IMR-90 (cell line): ENCODE measurements around the gene IFI35. TPM values are rescaled to one million over a fixed set of nuclear protein-coding genes. Genes with fewer than 3 reads are reported as not detected.

Experiments
- ATAC-seq: fragments of 200-7000 bp; cut with Tn5 transposase; 2 replicates; pipeline ENCODE4 v1.9.1; 2020; ENCODE audit warnings: low read depth, mild to moderate bottlenecking, moderate library complexity
- BruUV-seq: library from RNA; stranded (reverse); fragments of 400-500 nt; replicated peaks from 2 replicates; lab custom pipeline; 2021; lab: Mats Ljungman, UMichigan
- CTCF ChIA-PET: fragments of 300-600 bp; formaldehyde crosslinking; extraction: SDS; loops from one replicate; lab custom pipeline; 2021; ENCODE audit warnings: antibody characterized with exemption; lab: Yijun Ruan, JAX
- POLR2A ChIA-PET: fragments of 300-600 bp; sonication (Branson Sonifier 250); formaldehyde crosslinking; loops from one replicate; lab custom pipeline; 2022; ENCODE audit warnings: antibody characterized with exemption; ENCODE audit not compliant: unreplicated experiment; lab: Charles Lee
- DNase-seq: peaks from one replicate; pipeline ENCODE4 v3.0.0; 2013
- H2AFZ ChIP-seq: replicated peaks from 2 replicates; pipeline ENCODE3; 2013; ENCODE audit warnings: low read length, mild to moderate bottlenecking; ENCODE audit not compliant: poor library complexity
- H2AK5ac ChIP-seq: 2 replicates; pipeline ENCODE4 v1.6.1; 2013; ENCODE audit warnings: low read depth, low read length, inconsistent platforms
- H2AK9ac ChIP-seq: replicated peaks from 2 replicates; pipeline ENCODE3; 2013; ENCODE audit warnings: mild to moderate bottlenecking, low read depth, low read length, moderate library complexity; ENCODE audit not compliant: poor library complexity
- H2BK120ac ChIP-seq: 2 replicates; pipeline ENCODE4 v1.6.1; 2013; ENCODE audit warnings: low read depth, low read length, inconsistent platforms
- H2BK15ac ChIP-seq: 3 replicates; pipeline ENCODE4 v1.6.1; 2013; ENCODE audit warnings: low read depth, low read length, inconsistent platforms
- H2BK20ac ChIP-seq: 2 replicates; pipeline ENCODE4 v1.6.1; 2013; ENCODE audit warnings: low read depth, mild to moderate bottlenecking, inconsistent platforms, low read length, moderate library complexity
- H2BK5ac ChIP-seq: 2 replicates; pipeline ENCODE4 v1.6.1; 2013; ENCODE audit warnings: mild to moderate bottlenecking, low read depth, low read length, inconsistent platforms; ENCODE audit not compliant: poor library complexity, severe bottlenecking
- H3K14ac ChIP-seq: replicated peaks from 2 replicates; pipeline ENCODE4 v1.6.1; 2013; ENCODE audit warnings: low read depth, low read length, inconsistent platforms
- H3K18ac ChIP-seq: 2 replicates; pipeline ENCODE4 v1.6.1; 2013; ENCODE audit warnings: low read depth, low read length, control low read depth
- H3K23ac ChIP-seq: 2 replicates; pipeline ENCODE4 v1.6.1; 2013; ENCODE audit warnings: low read depth, low read length, inconsistent platforms
- H3K27ac ChIP-seq: 2 replicates; pipeline ENCODE4 v1.5.1; 2013; ENCODE audit warnings: mild to moderate bottlenecking, control low read depth, low read length; ENCODE audit not compliant: insufficient read depth
- H3K27me3 ChIP-seq: 2 replicates; pipeline ENCODE4 v1.6.1; 2013; ENCODE audit warnings: low read length; ENCODE audit not compliant: control insufficient read depth, insufficient read depth
- H3K36me3 ChIP-seq: 2 replicates; pipeline ENCODE4 v1.6.1; 2013; ENCODE audit warnings: low read length, mixed read lengths; ENCODE audit not compliant: control insufficient read depth, insufficient read depth
- H3K4ac ChIP-seq: 2 replicates; pipeline ENCODE4 v1.6.1; 2013; ENCODE audit warnings: low read depth, low read length, inconsistent platforms
- H3K4me1 ChIP-seq: 2 replicates; pipeline ENCODE4 v1.6.1; 2013; ENCODE audit warnings: low read length, mixed read lengths; ENCODE audit not compliant: control insufficient read depth, insufficient read depth
- H3K4me2 ChIP-seq: 2 replicates; pipeline ENCODE4 v1.6.1; 2013; ENCODE audit warnings: low read depth, mild to moderate bottlenecking, control low read depth, low read length, moderate library complexity
- H3K4me3 ChIP-seq: 2 replicates; pipeline ENCODE4 v1.5.1; 2013; ENCODE audit warnings: low read depth, mild to moderate bottlenecking, control low read depth, low read length, moderate library complexity; ENCODE audit not compliant: insufficient read depth
- H3K56ac ChIP-seq: 2 replicates; pipeline ENCODE4 v1.6.1; 2013; ENCODE audit warnings: low read length, inconsistent platforms; ENCODE audit not compliant: insufficient read depth; ENCODE audit errors: extremely low read depth
- H3K79me1 ChIP-seq, 2 experiments: 2 replicates each; pipeline ENCODE4 v1.6.1; 2013; ENCODE audit warnings: low read length in 2 of 2, inconsistent platforms in 1 of 2, low read depth in 1 of 2
- H3K9ac ChIP-seq: 2 replicates; pipeline ENCODE4 v1.6.1; 2013; ENCODE audit warnings: low read depth, low read length, control low read depth
- H3K9me1 ChIP-seq: 2 replicates; pipeline ENCODE4 v1.6.1; 2013; ENCODE audit warnings: low read length, inconsistent platforms; ENCODE audit not compliant: insufficient read depth
- H3K9me3 ChIP-seq: 2 replicates; pipeline ENCODE4 v1.6.1; 2013; ENCODE audit warnings: low read length; ENCODE audit not compliant: control insufficient read depth, insufficient read depth
- H4K20me1 ChIP-seq: 2 replicates; pipeline ENCODE4 v1.6.1; 2013; ENCODE audit warnings: low read length, inconsistent platforms; ENCODE audit not compliant: insufficient read depth
- H4K5ac ChIP-seq: 2 replicates; pipeline ENCODE4 v1.6.1; 2013; ENCODE audit warnings: mild to moderate bottlenecking, low read depth, low read length, control low read depth
- H4K8ac ChIP-seq, 2 experiments: 2 replicates each; pipeline ENCODE4 v1.6.1; 2013; ENCODE audit warnings: low read depth in 2 of 2, low read length in 2 of 2, control low read depth in 1 of 2, inconsistent platforms in 1 of 2
- H4K91ac ChIP-seq: 2 replicates; pipeline ENCODE4 v1.6.1; 2013; ENCODE audit warnings: low read depth, low read length, inconsistent platforms; ENCODE audit not compliant: insufficient read depth
- BHLHE40 ChIP-seq: fragments of 150-350 bp; IDR thresholded peaks from 2 replicates; pipeline ENCODE4 v1.6.1; 2016; ENCODE audit warnings: mild to moderate bottlenecking, low read depth, low read length
- CEBPB ChIP-seq: IDR thresholded peaks from 2 replicates; pipeline ENCODE4 v1.6.1; 2012; ENCODE audit warnings: low read depth, low read length, improper control_type of control experiment
- CHD1 ChIP-seq: IDR thresholded peaks from 2 replicates; pipeline ENCODE4 v1.6.1; 2012; ENCODE audit warnings: low read depth, low read length, improper control_type of control experiment
- CTCF ChIP-seq: conservative IDR thresholded peaks from 2 replicates; pipeline ENCODE4 v1.5.1; 2012; ENCODE audit warnings: mild to moderate bottlenecking, low read depth, low read length, improper control_type of control experiment
- ELK1 ChIP-seq: fragments of 150-350 bp; IDR thresholded peaks from 2 replicates; pipeline ENCODE4 v1.6.1; 2016; ENCODE audit warnings: low read depth, mild to moderate bottlenecking, low read length, moderate library complexity, borderline replicate concordance
- FOS ChIP-seq: fragments of 150-350 bp; IDR thresholded peaks from 2 replicates; pipeline ENCODE4 v1.6.1; 2016; ENCODE audit warnings: low read depth, low read length
- MAFK ChIP-seq: IDR thresholded peaks from 2 replicates; pipeline ENCODE4 v1.6.1; 2012; ENCODE audit warnings: low read depth, low read length, improper control_type of control experiment
- MAZ ChIP-seq: IDR thresholded peaks from 2 replicates; pipeline ENCODE4 v1.6.1; 2012; ENCODE audit warnings: low read depth, mild to moderate bottlenecking, low read length, improper control_type of control experiment, moderate library complexity, borderline replicate concordance
- MXI1 ChIP-seq: IDR thresholded peaks from 2 replicates; pipeline ENCODE4 v1.6.1; 2012; ENCODE audit warnings: low read depth, mild to moderate bottlenecking, low read length, moderate library complexity, borderline replicate concordance
- NFE2L2 ChIP-seq: fragments of 150-350 bp; IDR thresholded peaks from 2 replicates; pipeline ENCODE4 v1.6.1; 2016; ENCODE audit warnings: low read depth, mild to moderate bottlenecking, low read length
- POLR2A ChIP-seq: IDR thresholded peaks from 2 replicates; pipeline ENCODE4 v1.6.1; 2012; ENCODE audit warnings: mild to moderate bottlenecking, low read depth, low read length
- RAD21 ChIP-seq: IDR thresholded peaks from 2 replicates; pipeline ENCODE4 v1.6.1; 2012; ENCODE audit warnings: low read length, improper control_type of control experiment
- RCOR1 ChIP-seq: IDR thresholded peaks from 2 replicates; pipeline ENCODE4 v1.6.1; 2012; ENCODE audit warnings: mild to moderate bottlenecking, low read length, improper control_type of control experiment; ENCODE audit not compliant: insufficient replicate concordance
- RFX5 ChIP-seq: IDR thresholded peaks from 2 replicates; pipeline ENCODE4 v1.8.0; 2012; ENCODE audit warnings: low read depth, mild to moderate bottlenecking, low read length, moderate library complexity
- SMC3 ChIP-seq: fragments of 150-350 bp; IDR thresholded peaks from 2 replicates; pipeline ENCODE4 v1.6.1; 2016; ENCODE audit warnings: low read depth, mild to moderate bottlenecking, antibody characterized with exemption, low read length, moderate library complexity
- USF2 ChIP-seq: fragments of 150-350 bp; IDR thresholded peaks from 2 replicates; pipeline ENCODE4 v1.6.1; 2017; ENCODE audit warnings: mild to moderate bottlenecking, antibody characterized with exemption, low read length, low read depth
- WGBS, 2 experiments: methylation state at CpG; one replicate each; pipeline versions ENCODE4 v1.1.5 to v1.1.7; 2013; ENCODE audit warnings: missing lambda C conversion rate in 2 of 2; ENCODE audit not compliant: insufficient read length in 1 of 2; ENCODE audit errors: extremely low coverage in 2 of 2; 5-methylcytosine and 5-hydroxymethylcytosine counted together
- dilution Hi-C: fragments of 300-500 bp; cut with HindIII; formaldehyde crosslinking; loops from one replicate; pipeline ENCODE4 v1.14.3; 2018; ENCODE audit warnings: low sequenced_read_pairs; ENCODE audit not compliant: unreplicated experiment
- in situ Hi-C: fragments of 300-500 bp; cut with MboI; formaldehyde crosslinking; loops from 3 replicates; pipeline ENCODE4 v1.14.3; 2019; ENCODE audit warnings: low sequenced_read_pairs, inconsistent platforms, mixed read lengths
- intact Hi-C: fragments of 100-400 bp; cut with micrococcal nuclease; formaldehyde crosslinking; loops from 2 replicates; pipeline ENCODE4 v1.10.0; 2022
- polyA plus RNA-seq, 3 experiments: library from polyadenylated mRNA; depleted of rRNA; stranded (reverse); fragments of >200 nt; gene quantifications; 2 replicates each; pipeline ENCODE4 v1.2.3, GENCODE V29; 2012; ENCODE audit warnings: low replicate concordance in 1 of 3
- total RNA-seq: library from RNA; depleted of rRNA; stranded (reverse); fragments of >200 nt; gene quantifications from 2 replicates; pipeline ENCODE4 v1.2.3, GENCODE V29; 2012

The IFI35 gene
- total and polyA plus RNA-seq, 2 of the 4 experiments (the other 2 are of a cell fraction), result 15.8 to 17.0 TPM

GRCh38 chr17:42971589-42971988, 35.0 kb upstream of the IFI35 start:
- Histone ChIP-seq H3K9me1 (no peaks in the 10 kb centered on the region), H3K36me3 (no peaks in the 10 kb centered on the region), H2BK120ac (no peak overlapping the region), H3K4me3 (no peak overlapping the region), H4K5ac (no peak overlapping the region), H3K79me1 (no peaks in the 10 kb centered on the region), H2AK5ac (no peak overlapping the region), H3K4ac (no peak overlapping the region), H3K27ac (no peak overlapping the region), H4K8ac (no peak overlapping the region), H3K4me1 (peaks cover 3% of the 10 kb centered on the region; the same call in 1 of the 2 replicates), H3K18ac (no peak overlapping the region), H4K91ac (no peak overlapping the region), H3K4me2 (no peak overlapping the region), H3K23ac (no peak overlapping the region), H3K56ac (no peak overlapping the region), H2BK20ac (no peak overlapping the region), H3K27me3 (no peaks in the 10 kb centered on the region), H2BK5ac (no peak overlapping the region), H2BK15ac (no peak overlapping the region), H2AFZ (peak overlapping the region; percentile 43), H2AK9ac (no peak overlapping the region), H4K20me1 (no peaks in the 10 kb centered on the region), H3K9me3 (no peaks in the 10 kb centered on the region), H3K9ac (no peak overlapping the region), H3K14ac (no peak overlapping the region)
- ATAC-seq, result no peak
- 95% methylated on average over 3 of the region's 5 CpGs; no CpG with 5 or more reads in 1 of the 2 experiments for WGBS, 2 experiments
- intact Hi-C loops (no loop called here), in situ Hi-C loops (loop anchor here (25.0 kb wide), 1 partner anchor 91 kb away; no protein-coding TSS in a partner anchor), dilution Hi-C loops (no loop called here)
- ChIA-PET POLR2A (no interaction called here), CTCF (no interaction called here)
- no peak for TF ChIP-seq USF2
- TF ChIP-seq BHLHE40, result no peak
- no peak for TF ChIP-seq POLR2A
- TF ChIP-seq FOS, result no peak
- no peak for TF ChIP-seq CHD1
- no peak for TF ChIP-seq NFE2L2
- TF ChIP-seq MAFK, result no peak
- no peak for TF ChIP-seq ELK1
- no peak for TF ChIP-seq MXI1
- TF ChIP-seq RAD21, result no peak
- TF ChIP-seq CEBPB, result no peak
- TF ChIP-seq SMC3, result no peak
- TF ChIP-seq CTCF, result no peak
- no peak for TF ChIP-seq RCOR1
- TF ChIP-seq MAZ, result no peak
- no peak for TF ChIP-seq RFX5
- no TSS peak for BruUV-seq
- DNase-seq, result no peak
